Measurements from ENCODE around the gene C10orf67.

Gene C10orf67

DNA sequence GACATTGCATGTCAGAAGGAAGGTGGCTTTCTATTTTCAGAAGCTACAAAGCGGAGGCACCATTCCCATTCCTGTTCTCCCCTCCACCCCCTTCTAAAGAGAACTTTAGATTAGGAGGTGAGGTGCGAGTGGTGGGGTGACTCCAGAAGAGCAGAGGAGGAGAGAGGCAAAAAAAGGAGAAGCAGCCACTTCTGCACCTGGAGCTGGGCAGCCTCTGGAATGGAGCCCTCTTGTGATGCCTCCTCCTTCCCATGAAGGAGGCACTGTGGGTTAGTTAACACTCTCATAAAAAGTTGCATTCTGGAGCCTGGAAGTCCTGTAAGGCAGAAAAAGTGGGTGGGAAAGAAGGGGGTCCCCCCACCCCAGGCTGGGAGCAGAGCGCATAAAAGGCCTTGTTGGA, 147.7 kb downstream of the C10orf67 start:
- DNase-seq (ENCODE audit: low spot score) = no peak

DNA sequence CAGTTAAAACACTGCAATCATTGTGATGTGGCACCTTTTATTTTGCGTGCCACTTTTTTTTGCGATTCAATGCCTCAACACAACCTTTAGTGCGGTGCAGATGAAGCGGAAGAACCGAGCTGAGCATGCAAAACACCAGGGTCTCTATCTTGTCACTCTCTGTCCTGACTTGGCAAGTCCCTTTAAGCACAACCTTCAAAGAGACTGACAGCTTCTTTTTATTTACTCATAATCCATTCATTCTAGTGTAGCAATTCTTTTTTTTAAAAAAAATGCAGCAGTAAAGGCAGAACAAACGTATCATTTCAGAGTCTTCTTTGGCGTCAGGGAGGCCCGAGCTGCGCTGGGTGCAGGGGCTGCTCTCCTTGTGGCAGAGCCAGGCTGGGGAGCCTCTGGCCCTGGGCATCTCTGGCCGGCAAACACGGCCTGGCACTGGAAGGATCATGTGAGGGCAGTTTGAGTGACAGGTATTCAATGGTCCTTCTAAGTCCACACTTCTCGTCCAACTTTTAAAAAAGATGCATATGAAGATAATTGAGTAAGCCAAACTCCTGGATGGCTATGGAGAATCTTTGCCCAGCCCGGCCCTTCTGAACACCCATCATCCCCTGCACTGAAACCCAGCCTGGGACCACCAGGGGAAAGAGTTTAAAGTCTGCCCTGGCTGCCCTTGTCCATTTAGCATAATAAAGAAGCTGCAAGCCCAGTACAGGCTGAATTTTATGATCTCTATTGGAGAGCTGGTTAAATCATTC, 148.6 kb downstream of the C10orf67 start:
- no peak for DNase-seq (ENCODE audit: low spot score)

DNA sequence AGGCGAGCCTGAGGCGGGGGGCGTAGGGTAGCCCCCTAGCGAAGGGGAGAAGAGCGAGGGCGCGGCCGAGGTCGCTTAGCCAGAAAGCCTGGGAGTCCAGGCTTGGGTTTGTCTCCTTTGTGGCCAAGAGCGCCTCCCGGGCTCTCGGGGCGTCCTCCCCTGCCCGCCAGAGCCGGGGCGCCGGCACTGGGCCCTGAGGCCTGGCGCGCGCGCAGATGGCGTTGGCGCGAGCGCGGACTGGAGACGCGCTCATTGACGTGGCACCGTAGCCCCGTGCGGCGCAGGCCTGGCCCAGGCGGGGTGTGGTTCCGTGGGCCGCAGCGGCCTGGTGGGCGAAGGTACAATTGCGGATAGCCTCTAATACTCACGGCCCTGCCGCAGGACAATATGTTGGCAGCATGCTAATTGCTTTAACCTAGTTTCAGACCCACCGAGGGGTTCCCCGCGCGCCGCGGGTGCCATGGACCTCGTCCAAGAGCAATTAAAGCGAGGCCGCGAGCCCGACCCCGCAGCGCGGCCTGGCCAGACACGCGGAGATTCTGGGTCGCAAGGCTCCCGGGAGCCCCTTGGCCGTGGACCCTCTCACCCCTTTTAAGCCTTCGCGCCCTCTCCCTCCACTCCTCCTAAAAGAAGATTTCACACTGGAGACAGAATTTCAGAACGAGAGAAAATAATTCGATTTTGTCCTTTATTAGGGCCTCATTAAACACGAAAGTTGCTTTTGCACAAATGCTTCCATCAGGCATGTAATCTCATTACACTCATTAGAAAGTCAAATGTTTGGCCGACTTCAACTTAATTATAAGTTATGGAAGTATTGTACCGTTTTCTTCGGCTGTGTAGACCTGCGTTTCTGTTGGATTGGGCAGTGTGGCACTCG, 149.4 kb downstream of the C10orf67 start:
- DNase-seq (ENCODE audit: low spot score) = no peak

DNA sequence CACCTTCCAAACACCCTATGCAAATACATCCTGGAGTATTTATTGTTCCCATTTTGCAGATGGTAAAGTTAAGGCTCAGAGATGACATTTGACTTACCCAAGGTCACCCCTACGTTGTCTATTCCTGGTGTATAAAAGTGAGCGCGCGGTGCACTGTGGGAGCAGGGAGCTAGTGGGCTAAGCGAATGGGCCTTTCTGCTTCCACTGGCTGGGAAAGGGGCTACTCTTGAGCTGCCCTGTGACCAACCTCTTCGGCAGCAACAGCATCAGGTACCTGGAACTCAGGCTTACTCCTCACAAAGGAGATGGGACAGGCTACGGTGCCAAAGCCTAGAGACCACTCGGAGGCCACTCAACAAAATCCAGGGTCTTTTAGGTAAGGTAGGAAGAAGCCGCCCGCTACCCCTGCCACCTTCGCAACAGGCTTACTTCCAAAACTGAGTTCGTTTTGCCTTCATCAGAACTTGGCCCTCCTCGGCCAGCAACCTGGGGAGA, 150.1 kb downstream of the C10orf67 start:
- no peak for DNase-seq (ENCODE audit: low spot score)

DNA sequence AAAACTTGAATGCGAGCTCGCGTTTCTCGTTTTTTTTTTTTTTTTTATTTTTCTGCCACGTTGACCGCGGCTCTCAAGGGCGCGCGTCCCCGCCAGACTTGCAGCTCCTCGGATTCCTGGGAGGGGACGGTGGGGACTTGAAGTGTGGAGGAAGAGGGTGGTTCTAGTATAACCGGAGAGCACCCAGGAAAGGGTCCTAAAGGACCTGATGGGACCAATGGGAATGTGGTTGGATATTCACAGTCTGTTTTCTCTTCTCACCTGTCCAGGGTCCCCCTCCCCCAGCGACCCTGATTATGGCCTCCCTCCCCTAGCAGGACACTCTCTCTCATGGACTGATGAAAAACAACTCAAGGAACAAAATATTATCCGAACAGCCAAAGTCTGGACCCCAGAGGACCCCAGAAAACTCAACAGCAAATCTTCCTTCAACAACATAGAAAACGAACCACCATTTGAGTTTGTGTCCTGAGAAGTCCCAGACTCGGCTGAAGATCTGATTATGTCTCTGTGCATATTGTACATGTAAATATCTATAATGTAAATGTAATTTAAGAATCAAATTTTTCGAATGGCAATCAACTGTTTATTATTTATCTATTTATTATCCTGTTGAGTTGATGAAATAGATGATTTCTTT, 151.0 kb downstream of the C10orf67 start:
- DNase-seq (ENCODE audit: low spot score) = no peak

DNA sequence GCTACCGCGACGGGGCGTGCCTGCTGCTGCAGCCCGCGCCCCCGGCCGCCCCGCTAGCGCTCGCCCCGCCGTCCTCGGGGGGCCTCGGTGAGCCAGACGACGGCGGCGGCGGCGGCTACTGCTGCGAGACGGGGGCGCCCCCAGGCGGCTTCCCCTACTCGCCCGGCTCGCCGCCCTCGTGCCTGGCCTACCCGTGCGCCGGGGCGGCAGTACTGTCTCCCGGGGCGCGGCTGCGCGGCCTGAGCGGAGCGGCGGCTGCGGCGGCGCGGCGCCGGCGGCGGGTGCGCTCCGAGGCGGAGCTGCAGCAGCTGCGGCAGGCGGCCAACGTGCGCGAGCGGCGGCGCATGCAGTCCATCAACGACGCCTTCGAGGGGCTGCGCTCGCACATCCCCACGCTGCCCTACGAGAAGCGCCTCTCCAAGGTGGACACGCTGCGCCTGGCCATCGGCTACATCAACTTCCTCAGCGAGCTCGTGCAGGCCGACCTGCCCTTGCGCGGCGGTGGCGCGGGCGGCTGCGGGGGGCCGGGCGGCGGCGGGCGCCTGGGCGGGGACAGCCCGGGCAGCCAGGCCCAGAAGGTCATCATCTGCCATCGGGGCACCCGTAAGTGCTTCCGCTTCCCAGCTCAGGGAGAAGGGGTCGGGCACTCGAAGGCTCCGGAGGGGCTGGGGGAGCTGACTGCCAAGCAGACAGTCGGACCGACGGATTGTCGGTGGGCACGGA, 151.7 kb downstream of the C10orf67 start:
- no peak for DNase-seq (ENCODE audit: low spot score)

DNA sequence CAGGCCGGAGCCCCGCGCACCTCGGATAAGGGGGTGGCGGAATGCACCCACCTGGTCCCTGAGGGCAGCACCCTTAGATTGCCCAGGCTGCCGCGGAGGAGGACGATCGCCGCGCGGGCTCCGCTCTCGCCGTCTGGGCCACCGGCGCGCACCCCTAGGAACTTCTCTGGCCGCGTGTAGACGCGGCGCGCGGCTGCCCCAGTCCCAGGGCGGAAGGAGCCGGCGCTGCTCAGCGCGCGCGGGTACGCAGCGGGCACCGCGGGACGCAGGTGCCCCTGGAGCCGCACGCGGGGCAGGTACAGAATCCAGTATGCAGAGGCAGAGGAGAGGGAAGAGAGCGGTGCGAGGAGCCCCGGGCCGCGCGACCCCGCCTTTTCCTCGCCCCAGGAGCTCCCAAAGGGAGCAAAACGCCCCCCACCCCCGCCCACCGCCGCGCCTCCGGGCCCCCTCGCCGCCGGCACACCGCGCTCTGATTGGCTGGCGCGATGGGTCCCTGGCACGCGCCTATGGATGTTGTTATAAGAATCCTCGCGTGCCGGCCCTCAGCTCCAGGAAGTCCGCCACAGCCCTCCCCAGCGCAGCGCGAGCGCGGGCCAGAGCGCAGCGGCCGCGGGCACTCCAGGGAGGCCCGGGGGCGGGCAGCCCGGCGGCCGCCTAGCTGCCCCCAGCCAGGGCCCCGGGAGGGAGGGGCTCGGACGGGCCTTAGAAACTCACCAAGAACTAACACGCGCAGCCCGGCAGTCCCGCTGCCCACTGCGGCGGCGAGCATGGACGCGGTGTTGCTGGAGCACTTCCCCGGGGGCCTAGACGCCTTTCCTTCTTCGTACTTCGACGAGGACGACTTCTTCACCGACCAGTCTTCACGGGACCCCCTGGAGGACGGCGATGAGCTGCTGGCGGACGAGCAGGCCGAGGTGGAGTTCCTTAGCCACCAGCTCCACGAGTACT, 152.6 kb downstream of the C10orf67 start, which contains the start of gene PTF1A:
Gene PTF1A, plus strand, starts transcription at position 549 of the 948 bp plus-strand sequence. Its CDS starts 219 bp downstream, at position 768.
- no peak for DNase-seq (ENCODE audit: low spot score)

DNA sequence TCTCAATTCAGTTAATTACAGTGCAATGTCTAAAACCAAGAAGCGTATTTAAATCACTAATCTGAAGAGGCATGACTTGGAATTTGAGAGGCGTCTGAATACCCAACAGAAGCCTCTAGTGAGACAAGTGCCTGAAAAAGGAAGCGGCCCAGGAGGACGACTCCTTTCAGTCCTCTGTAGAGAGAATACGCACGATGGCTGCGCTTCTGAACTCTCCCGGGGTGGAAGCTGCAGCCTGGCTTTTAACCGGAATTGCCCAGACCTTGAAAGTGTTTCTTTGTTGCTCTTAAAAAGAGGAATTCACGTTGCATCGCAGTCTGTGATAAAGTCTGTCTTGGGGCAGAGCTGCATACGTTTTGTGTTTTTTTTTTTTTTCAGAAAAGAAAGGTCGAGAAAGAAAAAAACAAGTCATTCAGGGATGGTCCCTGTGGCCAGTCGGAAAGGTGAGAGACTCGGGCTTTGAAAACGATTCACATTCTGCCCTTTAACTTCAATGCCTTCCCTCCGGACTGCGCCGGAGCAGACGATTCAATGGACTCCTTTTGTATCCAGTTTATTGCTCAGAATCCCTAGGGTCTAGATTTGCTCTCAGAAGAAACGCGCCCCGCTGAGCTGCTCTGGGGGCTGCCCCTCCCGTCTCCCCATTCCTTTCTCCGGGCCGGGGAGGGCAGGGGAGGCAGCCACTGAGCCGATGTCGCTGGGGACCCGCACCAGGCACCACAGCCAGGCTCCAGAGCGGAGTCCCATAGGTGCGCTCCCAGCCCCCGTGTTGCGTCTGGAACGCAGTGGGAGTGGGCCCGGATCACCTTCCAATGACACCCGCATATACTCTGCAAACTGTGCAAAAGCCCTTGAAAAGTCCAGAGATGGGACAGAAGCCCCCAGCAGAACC, 153.5 kb downstream of the C10orf67 start:
- DNase-seq (ENCODE audit: low spot score) = no peak

DNA sequence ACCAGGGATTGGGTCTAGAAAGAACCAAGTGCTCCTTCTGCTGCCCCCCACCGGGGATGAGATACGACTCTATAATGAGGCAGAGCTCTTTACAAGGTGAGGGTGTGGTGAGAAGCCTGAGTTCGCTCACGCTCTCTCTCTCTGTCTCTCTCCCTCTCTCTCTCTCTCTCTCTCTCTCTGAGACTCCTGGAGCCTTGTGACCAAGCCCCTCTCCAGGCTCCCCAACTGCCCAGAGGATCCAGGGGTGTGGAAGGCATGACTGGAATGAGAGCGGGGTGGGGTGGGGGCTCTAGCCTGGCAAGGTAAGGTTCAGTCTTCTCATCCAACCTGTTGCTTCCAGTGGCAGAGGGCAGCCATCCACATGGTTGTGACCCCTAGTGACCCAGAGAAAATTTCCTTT, 155.6 kb downstream of the C10orf67 start:
- DNase-seq (ENCODE audit: low spot score) = no peak

DNA sequence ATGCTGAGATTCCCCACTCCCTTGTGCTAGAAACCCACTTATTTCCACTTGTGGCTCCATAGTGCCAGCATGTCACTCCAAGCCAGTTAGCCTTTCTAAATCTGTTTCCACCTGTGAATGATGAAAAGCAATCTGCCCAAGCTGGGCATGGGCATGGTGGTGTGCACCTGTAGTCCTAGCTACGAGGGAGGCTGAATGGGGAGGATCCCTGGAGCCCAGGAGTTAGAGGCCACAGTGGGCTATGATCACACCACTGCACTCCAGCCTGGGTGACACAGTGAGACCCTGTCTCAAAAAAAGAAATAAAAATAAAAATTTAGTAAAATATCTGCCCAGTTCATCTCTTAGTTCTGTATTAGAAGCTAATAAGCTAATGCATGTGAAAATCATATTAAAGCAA, 157.4 kb downstream of the C10orf67 start:
- no peak for DNase-seq (ENCODE audit: low spot score)

DNA sequence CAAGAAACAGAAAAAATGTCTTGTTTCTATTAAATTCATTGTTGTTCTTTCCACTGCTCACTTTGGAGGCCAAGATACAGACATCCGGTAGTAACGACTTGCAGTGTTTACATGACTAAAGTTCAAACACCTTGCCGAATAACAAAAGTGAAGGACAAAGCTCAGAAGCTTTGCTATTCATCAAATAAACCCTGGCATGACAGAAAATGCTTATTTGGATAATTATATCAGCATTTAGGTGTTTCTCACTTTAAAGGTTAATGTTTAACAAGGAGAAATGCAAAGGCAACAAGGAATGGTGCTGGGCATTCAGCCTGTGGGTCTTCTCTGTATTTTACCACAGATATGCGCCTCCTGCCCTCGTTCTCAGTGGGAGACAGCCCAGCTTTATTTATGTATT, 157.9 kb downstream of the C10orf67 start:
- no peak for DNase-seq (ENCODE audit: low spot score)

DNA sequence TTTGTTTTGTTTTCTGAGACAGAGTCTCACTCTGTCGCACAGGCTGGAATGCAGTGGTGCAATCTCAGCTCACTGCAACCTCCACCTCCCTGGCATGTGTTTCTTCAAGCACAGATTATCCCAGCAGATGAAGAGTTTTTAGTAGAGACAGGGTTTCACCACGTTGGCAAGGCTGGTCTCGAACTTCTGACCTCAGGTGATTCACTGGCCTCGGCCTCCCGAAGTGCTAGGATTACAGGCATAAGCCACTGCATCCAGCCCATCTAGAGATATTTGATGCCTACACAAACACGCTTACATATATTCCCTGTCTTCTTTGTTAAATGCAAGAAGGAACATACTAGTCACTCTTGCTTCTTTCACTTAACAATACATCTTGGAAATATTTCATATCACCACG, 158.4 kb downstream of the C10orf67 start:
- no peak for DNase-seq (ENCODE audit: low spot score)

DNA sequence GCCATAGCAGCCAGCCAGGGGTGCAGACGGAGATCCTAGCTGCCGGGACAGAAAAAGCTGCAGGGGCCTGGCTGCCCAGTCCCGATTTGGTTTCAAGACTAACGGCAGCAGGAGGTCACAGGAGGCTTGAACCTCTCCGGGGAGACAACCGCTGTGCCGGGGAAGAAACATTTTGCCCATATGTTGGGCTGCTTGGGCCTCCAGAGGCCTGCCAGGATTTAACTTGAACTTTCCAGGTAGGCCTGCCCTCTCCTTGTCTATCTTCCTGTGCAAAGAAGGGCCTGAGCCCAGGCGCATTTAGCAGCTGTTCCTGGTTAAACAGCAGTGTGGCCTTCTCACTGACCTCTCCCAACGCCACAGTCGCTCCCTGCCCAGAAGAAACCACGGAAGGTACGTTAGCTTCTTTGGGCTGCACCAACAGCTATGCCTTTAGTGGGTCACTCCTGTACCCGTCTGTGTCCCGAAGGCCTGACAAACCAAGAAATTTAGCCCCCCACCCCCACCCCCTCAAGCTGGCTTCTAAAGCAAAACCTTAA, 169.6 kb downstream of the C10orf67 start:
- no peak for DNase-seq (ENCODE audit: low spot score)

DNA sequence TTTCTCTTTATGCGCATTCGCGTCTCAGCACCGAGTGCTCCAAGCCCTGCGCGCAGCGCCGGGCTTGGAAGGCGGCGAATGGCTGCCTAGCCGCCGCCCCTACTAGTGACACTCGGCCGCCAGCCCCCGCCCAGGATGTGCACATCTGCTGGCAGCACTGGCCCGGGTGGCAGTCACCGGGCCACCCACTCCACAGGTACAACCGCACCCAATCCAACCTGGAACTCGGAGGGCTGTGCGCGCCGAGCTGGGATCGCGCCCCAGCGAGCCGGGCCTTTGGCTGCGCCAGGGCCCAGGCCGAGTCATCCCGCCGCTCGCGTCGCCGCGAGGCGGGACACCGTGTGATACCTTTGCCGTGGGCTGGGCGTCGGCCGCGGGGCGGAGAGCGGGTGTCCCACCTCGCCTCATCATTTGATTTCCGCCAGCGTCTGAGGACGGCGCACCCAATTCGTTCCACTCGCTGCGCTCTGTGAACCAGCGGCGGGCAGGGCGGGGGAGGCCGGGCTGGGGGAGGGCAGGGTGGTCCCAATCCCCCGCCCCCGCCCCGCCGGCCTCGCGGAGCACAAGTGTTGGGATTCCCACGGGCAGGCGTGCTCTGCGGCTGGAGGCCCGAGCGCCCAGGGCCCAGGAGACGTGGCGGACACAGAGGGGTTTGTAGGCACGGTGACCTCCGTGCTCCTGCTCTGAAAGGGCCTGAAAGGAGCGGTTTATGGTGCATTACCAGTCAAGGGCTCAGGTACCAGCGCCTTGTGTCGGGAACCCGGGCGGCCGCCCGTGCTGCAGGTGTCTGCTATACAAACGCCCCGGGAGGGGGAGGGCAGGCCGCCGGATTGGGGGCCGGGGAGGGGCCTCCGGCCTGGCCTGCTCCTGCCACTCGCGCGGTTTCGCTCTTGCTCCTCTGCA, 170.3 kb downstream of the C10orf67 start:
- no peak for DNase-seq (ENCODE audit: low spot score)

DNA sequence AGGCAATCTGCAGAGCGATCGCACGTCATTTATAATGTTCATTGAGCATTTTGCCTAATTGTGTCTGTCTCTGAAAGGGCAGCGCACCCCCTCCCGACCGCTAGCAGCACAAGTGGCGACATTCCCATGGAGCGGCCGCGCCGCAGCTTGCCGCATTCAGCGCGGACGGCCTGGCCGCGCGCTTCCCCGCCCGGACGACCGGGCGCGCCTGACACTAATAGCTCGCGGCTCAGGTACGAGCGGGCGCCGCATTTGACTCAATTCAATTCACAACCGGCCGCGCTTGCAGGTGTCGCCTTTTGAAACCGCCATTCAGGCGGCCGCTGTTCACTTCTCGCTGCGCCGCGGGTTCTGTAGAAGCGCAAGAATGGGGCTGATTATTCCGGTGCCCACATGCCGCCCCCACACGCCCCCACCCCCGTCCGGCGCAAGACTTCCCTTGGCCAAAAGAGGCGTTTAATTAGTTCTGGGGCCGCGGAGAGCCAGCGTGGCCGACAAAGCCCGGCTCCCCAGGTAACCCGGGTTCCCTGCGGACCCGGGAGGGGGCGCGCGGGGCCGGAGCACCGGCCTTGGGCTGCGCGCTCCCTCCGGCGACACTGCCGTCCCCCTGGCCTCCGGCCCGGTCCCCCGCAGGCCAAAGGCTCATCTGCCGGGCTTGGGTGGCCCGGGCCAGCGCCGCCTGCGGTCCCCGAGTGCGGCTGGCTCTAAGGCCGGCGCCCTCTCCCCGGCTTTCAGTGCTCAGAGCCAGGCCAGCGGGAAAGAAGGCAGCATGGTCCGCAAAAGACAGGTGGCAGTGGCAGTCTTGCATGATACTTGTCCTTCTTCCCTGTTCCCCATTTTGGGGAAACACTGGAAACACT, 171.2 kb downstream of the C10orf67 start:
- DNase-seq (ENCODE audit: low spot score) = no peak

DNA sequence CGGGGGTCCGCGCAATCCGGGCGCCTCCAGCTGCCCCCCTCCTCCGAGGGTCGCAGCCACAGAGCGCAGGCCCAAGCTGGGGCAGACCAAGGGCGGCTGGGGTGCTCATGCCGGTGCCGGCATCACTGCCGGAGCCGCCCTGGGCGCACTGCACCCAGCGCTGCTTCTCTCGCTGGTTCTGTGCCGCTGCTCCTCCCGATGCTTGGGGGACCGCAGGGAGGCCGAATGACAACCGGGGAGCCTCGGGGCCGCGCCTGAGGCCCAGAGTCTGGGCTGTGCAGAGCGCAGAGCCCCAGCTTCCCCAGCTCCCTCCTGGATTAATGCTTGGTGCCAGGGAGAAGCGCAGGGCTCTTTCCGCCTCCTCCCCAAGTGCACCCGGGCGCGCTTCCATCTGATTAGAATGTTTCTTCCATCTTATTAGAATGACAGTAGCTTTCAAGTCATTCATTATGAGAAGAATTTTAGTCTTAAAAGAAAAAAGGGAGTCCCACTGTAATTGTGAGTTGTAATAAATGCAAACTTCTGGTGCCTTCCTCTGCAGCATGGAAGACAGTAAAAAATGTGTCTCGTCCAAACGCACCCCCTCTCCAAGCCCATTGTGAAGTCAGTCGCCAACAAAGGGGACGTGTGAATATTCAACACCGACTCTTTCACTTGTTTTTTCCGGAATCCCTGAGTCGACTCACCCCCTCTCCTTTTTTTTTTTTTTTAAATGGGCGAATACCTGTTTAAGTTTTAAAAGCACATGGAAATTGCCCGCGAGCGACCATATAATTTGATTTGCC, 172.0 kb downstream of the C10orf67 start:
- DNase-seq (ENCODE audit: low spot score) = no peak
